BLaER1 treated with 17β-estradiol and CSF1 and Interleukin-3, amounts not matched to agents 10 nM and 100 nM (cell line): Measurements from ENCODE around the gene GSTM4.
"Not testable (repeated sequence)": the region's sequence is repeated elsewhere in the genome, so short reads cannot be mapped to it uniquely, and the experiment has no call there.

ENCODE experiments used
- H3K27ac ChIP-seq, 11 experiments: shearing (Covaris generic); formaldehyde crosslinking; 2 replicates each; pipeline ENCODE4 v1.8.1; 2022
- H3K27me3 ChIP-seq, 11 experiments: shearing (Covaris generic); formaldehyde crosslinking; 2 replicates each; pipeline ENCODE4 v1.8.1; 2022
- H3K36me3 ChIP-seq, 11 experiments: shearing (Covaris generic); formaldehyde crosslinking; 2 replicates each; pipeline ENCODE4 v1.8.1; 2022
- H3K4me1 ChIP-seq, 10 experiments: shearing (Covaris generic); formaldehyde crosslinking; 2 replicates each; pipeline ENCODE4 v1.8.1; 2022
- H3K4me2 ChIP-seq, 11 experiments: shearing (Covaris generic); formaldehyde crosslinking; 2 replicates each; pipeline ENCODE4 v1.8.1; 2022
- H3K4me3 ChIP-seq, 10 experiments: shearing (Covaris generic); formaldehyde crosslinking; 2 replicates each; pipeline ENCODE4 v1.8.1; 2022
- H3K9ac ChIP-seq, 11 experiments: shearing (Covaris generic); formaldehyde crosslinking; 2 replicates each; pipeline ENCODE4 v1.8.1; 2022
- H3K9me3 ChIP-seq, 11 experiments: shearing (Covaris generic); formaldehyde crosslinking; replicated peaks in 1 of 11; 2 replicates each; pipeline ENCODE4 v1.8.1; 2022
- H4K20me1 ChIP-seq, 11 experiments: shearing (Covaris generic); formaldehyde crosslinking; 2 replicates each; pipeline ENCODE4 v1.8.1; 2022
- Cebpa-rat ChIP-seq, 11 experiments: shearing (Covaris generic); IDR thresholded peaks; 2 replicates each; pipeline ENCODE4 v1.8.1; 2022

GSTM4 gene

GRCh38 chr1:109664671-109665070 lies 8.8 kb downstream of the GSTM4 start:
- H3K9me3 ChIP-seq, result no peaks in the 10 kb centered on the region
- H3K4me3 ChIP-seq, result no peak overlapping the region
- peak overlapping the region in 1 of 11 experiments; percentile 16; a peak in 1 of 22 replicates for H3K4me2 ChIP-seq
- H3K27ac ChIP-seq, result no peak overlapping the region
- H3K9ac ChIP-seq, result no peak overlapping the region
- peaks cover 23 to 47% (median 36%) of the 10 kb centered on the region in 10 experiments for H3K4me1 ChIP-seq
- 0 out of 22 replicates have a peak, but pooled peaks cover 0 to 5% (median 0%) of the 10 kb centered on the region in 11 experiments for H4K20me1 ChIP-seq
- H3K36me3 ChIP-seq, result peaks cover 0 to 11% (median 0%) of the 10 kb centered on the region in 11 experiments; a peak in 3 of 22 replicates
- no peak for TF ChIP-seq Cebpa-rat (IDR thresholded peaks at IDR 0.05)
- no peaks in the 10 kb centered on the region for H3K27me3 ChIP-seq

GRCh38 chr1:109667452-109668122 lies 11.7 kb downstream of the GSTM4 start, which contains the start of gene GSTM2:
TSS of gene GSTM2 (plus strand) at chr1:109668057. CDS start at chr1:109668116, 59 bp downstream.
- peak within 1 kb of the TSS; percentile 70 to 92 (median 85) for H3K4me2 ChIP-seq
- H3K27ac ChIP-seq, result no peak within 1 kb of the TSS
- TF ChIP-seq Cebpa-rat (IDR thresholded peaks at IDR 0.05), result no peak
- no peaks in the 10 kb centered on the region; a peak in 1 of 22 replicates for H3K36me3 ChIP-seq
- H3K9me3 ChIP-seq, result no peaks in the 10 kb centered on the region; a peak in 1 of 22 replicates
- H3K4me1 ChIP-seq, result peaks cover 12 to 25% (median 18%) of the 10 kb centered on the region in 10 experiments
- H3K9ac ChIP-seq, result peak within 1 kb of the TSS in 10 of 11 experiments; percentile 28 to 65 (median 48); a peak in 18 of 22 replicates
- no peaks in the 10 kb centered on the region for H3K27me3 ChIP-seq
- no peaks in the 10 kb centered on the region for H4K20me1 ChIP-seq
- H3K4me3 ChIP-seq, result peak within 1 kb of the TSS; percentile 34 to 64 (median 50); a peak in 19 of 20 replicates

GRCh38 chr1:109668123-109668775 lies 12.3 kb downstream of the GSTM4 start:
- no peak for TF ChIP-seq Cebpa-rat (IDR thresholded peaks at IDR 0.05)
- peak overlapping the region; percentile 70 to 92 (median 85) for H3K4me2 ChIP-seq
- H3K9ac ChIP-seq, result peak overlapping the region in 8 of 11 experiments; percentile 28 to 65 (median 48); a peak in 15 of 22 replicates
- peak overlapping the region; percentile 34 to 64 (median 50); a peak in 19 of 20 replicates for H3K4me3 ChIP-seq
- H3K4me1 ChIP-seq, result peaks cover 12 to 25% (median 18%) of the 10 kb centered on the region in 10 experiments
- no peaks in the 10 kb centered on the region for H4K20me1 ChIP-seq
- H3K9me3 ChIP-seq, result no peaks in the 10 kb centered on the region; a peak in 1 of 22 replicates
- no peaks in the 10 kb centered on the region; a peak in 1 of 22 replicates for H3K36me3 ChIP-seq
- no peaks in the 10 kb centered on the region for H3K27me3 ChIP-seq
- no peak overlapping the region for H3K27ac ChIP-seq

- H3K27ac ChIP-seq, result no peak overlapping the region
- TF ChIP-seq Cebpa-rat (IDR thresholded peaks at IDR 0.05), result no peak
- no peaks in the 10 kb centered on the region; a peak in 1 of 22 replicates for H3K9me3 ChIP-seq
- H4K20me1 ChIP-seq, result no peaks in the 10 kb centered on the region
- no peak overlapping the region for H3K9ac ChIP-seq
- H3K4me1 ChIP-seq, result peaks cover 5 to 13% (median 12%) of the 10 kb centered on the region in 10 experiments
- H3K4me2 ChIP-seq, result no peak overlapping the region
- H3K36me3 ChIP-seq, result no peaks in the 10 kb centered on the region; a peak in 1 of 22 replicates
- no peak overlapping the region for H3K4me3 ChIP-seq
- H3K27me3 ChIP-seq, result no peaks in the 10 kb centered on the region
Measured at GRCh38 chr1:109669246-109669948, 13.5 kb downstream of the GSTM4 start.

- H3K27ac ChIP-seq, H3K9ac ChIP-seq, H3K9me3 ChIP-seq, H3K4me2 ChIP-seq, H4K20me1 ChIP-seq, H3K4me3 ChIP-seq, H3K27me3 ChIP-seq, H3K36me3 ChIP-seq: not testable (repeated sequence)
- H3K4me1 ChIP-seq, result peaks cover 5 to 13% (median 12%) of the 10 kb centered on the region in 10 experiments
Measured at GRCh38 chr1:109669949-109670302, 14.0 kb downstream of the GSTM4 start.

GRCh38 chr1:109671067-109671466 lies 15.2 kb downstream of the GSTM4 start:
- Histone ChIP-seq H3K27ac (no peak overlapping the region), H4K20me1 (no peaks in the 10 kb centered on the region)
- TF ChIP-seq Cebpa-rat (IDR thresholded peaks at IDR 0.05), result no peak

GRCh38 chr1:109673861-109674260 lies 18.0 kb downstream of the GSTM4 start:
- not testable (repeated sequence) for H3K36me3 ChIP-seq, H3K27me3 ChIP-seq, H4K20me1 ChIP-seq, H3K4me3 ChIP-seq, H3K9ac ChIP-seq, H3K4me2 ChIP-seq, H3K4me1 ChIP-seq, H3K27ac ChIP-seq, H3K9me3 ChIP-seq

More at GRCh38 chr1:109671067-109671466, 15.2 kb downstream of the GSTM4 start:
- no peaks in the 10 kb centered on the region; a peak in 1 of 22 replicates for H3K36me3 ChIP-seq
- H3K9ac ChIP-seq, result no peak overlapping the region
- peaks cover 5 to 13% (median 12%) of the 10 kb centered on the region in 10 experiments for H3K4me1 ChIP-seq
- no peaks in the 10 kb centered on the region; a peak in 1 of 22 replicates for H3K9me3 ChIP-seq
- H3K4me3 ChIP-seq, result no peak overlapping the region
- H3K4me2 ChIP-seq, result no peak overlapping the region
- no peaks in the 10 kb centered on the region for H3K27me3 ChIP-seq

GRCh38 chr1:109676683-109677381 lies 20.9 kb downstream of the GSTM4 start:
- H3K4me3 ChIP-seq, H3K27me3 ChIP-seq, H3K36me3 ChIP-seq, H3K9me3 ChIP-seq, H3K27ac ChIP-seq, H3K9ac ChIP-seq, H3K4me2 ChIP-seq, H4K20me1 ChIP-seq, H3K4me1 ChIP-seq: not testable (repeated sequence)

GRCh38 chr1:109677459-109677858 lies 21.6 kb downstream of the GSTM4 start:
- Histone ChIP-seq H3K4me3 (no peak overlapping the region), H4K20me1 (no peaks in the 10 kb centered on the region), H3K36me3 (no peaks in the 10 kb centered on the region), H3K27ac (no peak overlapping the region), H3K4me1 (no peaks in the 10 kb centered on the region), H3K9ac (no peak overlapping the region), H3K9me3 (no peaks in the 10 kb centered on the region), H3K4me2 (no peak overlapping the region), H3K27me3 (no peaks in the 10 kb centered on the region)
- no peak for TF ChIP-seq Cebpa-rat (IDR thresholded peaks at IDR 0.05)

- not testable (repeated sequence) for H3K4me1 ChIP-seq, H4K20me1 ChIP-seq, H3K9ac ChIP-seq, H3K27me3 ChIP-seq, H3K27ac ChIP-seq, H3K4me3 ChIP-seq, H3K9me3 ChIP-seq, H3K4me2 ChIP-seq, H3K36me3 ChIP-seq
Measured at GRCh38 chr1:109678637-109679036, 22.7 kb downstream of the GSTM4 start.

- not testable (repeated sequence) for H4K20me1 ChIP-seq, H3K4me3 ChIP-seq, H3K27me3 ChIP-seq
Measured at GRCh38 chr1:109684777-109685176, 28.9 kb downstream of the GSTM4 start.

GRCh38 chr1:109685399-109685798 lies 29.5 kb downstream of the GSTM4 start:
- Histone ChIP-seq H3K36me3 (peaks cover 0 to 14% (median 9%) of the 10 kb centered on the region in 11 experiments; a peak in 12 of 22 replicates), H3K9me3 (peaks cover 8 to 23% (median 15%) of the 10 kb centered on the region in 11 experiments; a peak in 21 of 22 replicates), H3K4me1 (peaks cover 12 to 25% (median 15%) of the 10 kb centered on the region in 10 experiments)
- H4K20me1 ChIP-seq, H3K27me3 ChIP-seq, H3K4me3 ChIP-seq, H3K27ac ChIP-seq, H3K9ac ChIP-seq, H3K4me2 ChIP-seq: not testable (repeated sequence)

More at GRCh38 chr1:109684777-109685176, 28.9 kb downstream of the GSTM4 start:
- not testable (repeated sequence) for H3K9ac ChIP-seq, H3K27ac ChIP-seq, H3K4me2 ChIP-seq, H3K36me3 ChIP-seq
- Histone ChIP-seq H3K4me1 (peaks cover 12 to 25% (median 15%) of the 10 kb centered on the region in 10 experiments), H3K9me3 (peaks cover 8 to 23% (median 15%) of the 10 kb centered on the region in 11 experiments; a peak in 21 of 22 replicates)
